CD14-positive monocyte (primary cell): ENCODE data around the gene PDE1C. TPM values are rescaled to one million over a fixed set of nuclear protein-coding genes. Genes with fewer than 3 reads are reported as not detected.

Experiments
- DNase-seq, 3 donors: peaks; one replicate each; pipeline ENCODE4 v3.0.0-alpha.2; 2011 to 2022
- H2AFZ ChIP-seq: 2 replicates; pipeline ENCODE4 v1.6.0; 2012; ENCODE audit warnings: mild to moderate bottlenecking, low read depth, low read length, inconsistent platforms; ENCODE audit not compliant: insufficient read depth, poor library complexity, severe bottlenecking
- H3K27ac ChIP-seq, 2 donors: 1 replicate in 1 of 2; 2 replicates in 1 of 2; pipeline ENCODE4 v1.5.1; 2012 to 2013; ENCODE audit warnings: low read length in 2 of 2, control low read depth in 1 of 2, inconsistent platforms in 1 of 2, low read depth in 1 of 2, mild to moderate bottlenecking in 1 of 2
- H3K27me3 ChIP-seq, 2 donors: one replicate each; pipeline versions ENCODE4 v1.6.0 to v1.6.1; 2011 to 2013; ENCODE audit warnings: low read length in 2 of 2; ENCODE audit not compliant: control insufficient read depth in 2 of 2, insufficient read depth in 2 of 2
- H3K36me3 ChIP-seq, 2 donors: replicated peaks in 1 of 2; 1 replicate in 1 of 2; 2 replicates in 1 of 2; pipeline versions ENCODE4 v1.5.1 to v1.6.1; 2012 to 2013; ENCODE audit warnings: low read length in 2 of 2, control low read depth in 1 of 2, inconsistent platforms in 1 of 2, mild to moderate bottlenecking in 1 of 2; ENCODE audit not compliant: insufficient read depth in 2 of 2, control insufficient read depth in 1 of 2
- H3K4me1 ChIP-seq, 2 donors: 1 replicate in 1 of 2; 2 replicates in 1 of 2; pipeline versions ENCODE4 v1.5.1 to v1.6.1; 2012 to 2013; ENCODE audit warnings: low read length in 2 of 2, control low read depth in 1 of 2, inconsistent platforms in 1 of 2, mild to moderate bottlenecking in 1 of 2, moderate library complexity in 1 of 2; ENCODE audit not compliant: insufficient read depth in 2 of 2, control insufficient read depth in 1 of 2
- H3K4me2 ChIP-seq: replicated peaks from 2 replicates; pipeline ENCODE3; 2012; ENCODE audit warnings: low read length, moderate library complexity, mild to moderate bottlenecking; ENCODE audit not compliant: poor library complexity, severe bottlenecking; ENCODE audit errors: extremely low read depth
- H3K4me3 ChIP-seq, 3 experiments: fragments of 200-600 bp in 1 of 3; sonication (generic) in 1 of 3; replicated peaks in 1 of 3; 1 replicate in 2 of 3; 2 replicates in 1 of 3; pipeline ENCODE4 v1.5.1; 2011 to 2013; ENCODE audit warnings: low read length in 3 of 3, mild to moderate bottlenecking in 3 of 3, control low read depth in 2 of 3, low read depth in 2 of 3, inconsistent platforms in 1 of 3, moderate library complexity in 1 of 3
- H3K79me2 ChIP-seq: 2 replicates; pipeline ENCODE4 v1.6.0; 2012; ENCODE audit warnings: mild to moderate bottlenecking, control low read depth, inconsistent platforms, low read length, moderate library complexity; ENCODE audit not compliant: insufficient read depth
- H3K9ac ChIP-seq: 2 replicates; pipeline ENCODE4 v1.6.0; 2017; ENCODE audit warnings: low read length, mild to moderate bottlenecking; ENCODE audit not compliant: insufficient read depth, poor library complexity, severe bottlenecking
- H3K9me3 ChIP-seq, 2 donors: replicated peaks in 1 of 2; 1 replicate in 1 of 2; 2 replicates in 1 of 2; pipeline versions ENCODE4 v1.5.1 to v1.6.1; 2012 to 2013; ENCODE audit warnings: low read length in 2 of 2, control low read depth in 1 of 2; ENCODE audit not compliant: control insufficient read depth in 1 of 2, insufficient read depth in 1 of 2
- H4K20me1 ChIP-seq: 2 replicates; pipeline ENCODE4 v1.6.0; 2012; ENCODE audit warnings: mild to moderate bottlenecking, low read length, control low read depth, moderate library complexity; ENCODE audit not compliant: insufficient read depth
- H3K27ac Mint-ChIP-seq, 7 donors: one replicate each; pipeline ENCODE4 v1.8.0; 2020; ENCODE audit warnings: mild to moderate bottlenecking in 7 of 7, mixed read lengths in 7 of 7, moderate library complexity in 6 of 7, inconsistent platforms in 2 of 7
- H3K27me3 Mint-ChIP-seq, 3 donors: one replicate each; pipeline ENCODE4 v1.8.0; 2021 to 2022; ENCODE audit warnings: low read depth in 3 of 3, mild to moderate bottlenecking in 3 of 3, mixed read lengths in 3 of 3, moderate library complexity in 3 of 3, inconsistent platforms in 1 of 3
- H3K36me3 Mint-ChIP-seq, 2 donors: one replicate each; pipeline ENCODE4 v1.8.0; 2020; ENCODE audit warnings: mixed read lengths in 2 of 2, inconsistent platforms in 1 of 2, mild to moderate bottlenecking in 1 of 2
- H3K4me1 Mint-ChIP-seq: one replicate; pipeline ENCODE4 v1.8.0; 2020; ENCODE audit warnings: mild to moderate bottlenecking, mixed read lengths
- H3K4me3 Mint-ChIP-seq, 2 donors: one replicate each; pipeline ENCODE4 v1.8.0; 2020; ENCODE audit warnings: mild to moderate bottlenecking in 2 of 2, mixed read lengths in 2 of 2, moderate library complexity in 1 of 2
- H3K9me3 Mint-ChIP-seq, 7 donors: one replicate each; pipeline ENCODE4 v1.8.0; 2020 to 2022; ENCODE audit warnings: mixed read lengths in 7 of 7, mild to moderate bottlenecking in 6 of 7, moderate library complexity in 6 of 7, inconsistent platforms in 2 of 7
- WGBS: methylation state at CpG from one replicate; pipeline ENCODE4 v1.1.5; 2013; ENCODE audit warnings: missing lambda C conversion rate; ENCODE audit not compliant: insufficient coverage; 5-methylcytosine and 5-hydroxymethylcytosine counted together
- intact Hi-C, 2 donors: fragments of 100-400 bp; cut with micrococcal nuclease; formaldehyde crosslinking; loops; one replicate each; pipeline versions ENCODE4 v1.15.0 to v1.15.1; 2023
- polyA plus RNA-seq, 3 donors: library from polyadenylated mRNA; depleted of rRNA in 1 of 3; unstranded in 2 of 3; stranded (reverse) in 1 of 3; fragments of 300-500 nt in 2 of 3; fragments of >200 nt in 1 of 3; fragmentation: Illumina TruSeq in 2 of 3; gene quantifications; 1 replicate in 2 of 3; 2 replicates in 1 of 3; pipeline ENCODE4 v1.2.3, GENCODE V29; 2012 to 2021
- TF ChIP-seq, protein P1 (sequence below): fragments of 200-600 bp; IDR thresholded peaks from one replicate; pipeline ENCODE4 v1.8.0; 2022; ENCODE audit warnings: antibody characterized with exemption, mild to moderate bottlenecking

Gene PDE1C
- polyA plus RNA-seq, 3 donors = not detected

DNA sequence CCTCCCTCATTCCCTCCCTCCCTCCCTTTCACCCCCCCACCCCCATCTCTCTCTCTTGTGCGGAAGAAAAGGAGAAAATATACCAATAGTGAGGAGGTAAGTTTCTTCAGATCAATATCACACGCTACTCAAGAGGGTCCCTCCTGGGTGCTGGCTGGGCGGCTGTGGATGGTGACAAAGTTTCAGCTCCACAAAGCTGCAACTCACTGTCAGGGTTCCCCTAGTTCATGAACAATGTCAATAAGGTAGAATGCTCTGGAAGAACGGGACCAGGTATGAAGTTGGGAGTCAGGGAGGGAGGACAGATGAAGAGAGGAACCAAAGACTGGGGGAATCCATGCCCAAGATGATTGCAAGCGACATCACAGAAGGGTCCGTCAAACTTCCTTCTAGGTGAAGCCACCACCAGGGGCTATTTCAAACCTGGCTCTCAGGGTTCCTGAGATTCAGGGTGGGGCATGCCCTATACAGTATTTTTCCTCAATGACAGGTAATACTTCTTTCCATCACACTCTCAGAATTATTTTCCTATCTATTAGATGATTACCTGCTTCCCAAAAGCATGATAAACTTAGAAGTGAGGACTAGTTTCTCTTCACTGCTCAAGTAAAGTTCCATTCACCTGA lies 1.4 kb upstream of the PDE1C start:
- Mint-ChIP-seq H3K9me3 (peaks cover 0 to 14% (median 0%) of the 10 kb centered on the region in 7 donors), H3K36me3 (no peaks in the 10 kb centered on the region), H3K27me3 (peaks cover 35 to 47% (median 39%) of the 10 kb centered on the region in 3 donors), H3K4me3 (peak overlapping the region in 1 of 2 donors; percentile 67), H3K4me1 (no peaks in the 10 kb centered on the region), H3K27ac (no peak overlapping the region)
- Histone ChIP-seq H3K27me3 (peaks cover 40 to 54% of the 10 kb centered on the region in 2 donors), H3K79me2 (no peaks in the 10 kb centered on the region), H4K20me1 (no peaks in the 10 kb centered on the region), H3K4me2 (no peak overlapping the region), H3K4me3 (no peak overlapping the region), H3K4me1 (no peaks in the 10 kb centered on the region), H3K9me3 (peaks cover 0 to 15% of the 10 kb centered on the region in 2 donors), H3K36me3 (no peaks in the 10 kb centered on the region), H3K27ac (no peak overlapping the region), H3K9ac (no peak overlapping the region), H2AFZ (no peak overlapping the region)
- TF ChIP-seq, protein P1, sequence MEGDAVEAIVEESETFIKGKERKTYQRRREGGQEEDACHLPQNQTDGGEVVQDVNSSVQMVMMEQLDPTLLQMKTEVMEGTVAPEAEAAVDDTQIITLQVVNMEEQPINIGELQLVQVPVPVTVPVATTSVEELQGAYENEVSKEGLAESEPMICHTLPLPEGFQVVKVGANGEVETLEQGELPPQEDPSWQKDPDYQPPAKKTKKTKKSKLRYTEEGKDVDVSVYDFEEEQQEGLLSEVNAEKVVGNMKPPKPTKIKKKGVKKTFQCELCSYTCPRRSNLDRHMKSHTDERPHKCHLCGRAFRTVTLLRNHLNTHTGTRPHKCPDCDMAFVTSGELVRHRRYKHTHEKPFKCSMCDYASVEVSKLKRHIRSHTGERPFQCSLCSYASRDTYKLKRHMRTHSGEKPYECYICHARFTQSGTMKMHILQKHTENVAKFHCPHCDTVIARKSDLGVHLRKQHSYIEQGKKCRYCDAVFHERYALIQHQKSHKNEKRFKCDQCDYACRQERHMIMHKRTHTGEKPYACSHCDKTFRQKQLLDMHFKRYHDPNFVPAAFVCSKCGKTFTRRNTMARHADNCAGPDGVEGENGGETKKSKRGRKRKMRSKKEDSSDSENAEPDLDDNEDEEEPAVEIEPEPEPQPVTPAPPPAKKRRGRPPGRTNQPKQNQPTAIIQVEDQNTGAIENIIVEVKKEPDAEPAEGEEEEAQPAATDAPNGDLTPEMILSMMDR = no peak
- intact Hi-C loops = no loop called here
- no peak for DNase-seq
- 55% methylated on average over 3 of the region's 6 CpGs for WGBS

DNA sequence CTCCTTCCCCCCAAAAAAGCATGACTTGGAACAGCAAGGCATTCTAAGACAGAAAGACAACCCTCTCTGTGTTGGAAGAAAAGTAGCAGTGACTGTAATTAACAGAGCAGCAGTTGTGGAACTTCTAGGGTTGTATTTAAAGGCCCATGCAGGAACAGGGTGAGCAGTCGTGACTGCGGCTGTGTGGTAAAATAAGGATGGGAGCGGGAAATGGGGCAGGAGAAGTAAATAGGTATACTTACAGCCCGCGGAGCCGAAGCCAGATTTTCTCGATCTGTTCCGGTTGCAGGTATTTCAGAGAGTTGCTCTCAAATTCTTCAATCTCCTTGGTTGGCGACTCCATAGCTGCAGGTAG lies 179 bp downstream of the PDE1C start:
- Histone ChIP-seq H3K27ac (no peak overlapping the region), H2AFZ (no peak overlapping the region), H3K4me3 (no peak overlapping the region), H3K4me1 (no peaks in the 10 kb centered on the region), H3K36me3 (no peaks in the 10 kb centered on the region), H4K20me1 (no peaks in the 10 kb centered on the region), H3K9ac (no peak overlapping the region), H3K4me2 (no peak overlapping the region), H3K27me3 (peaks cover 40 to 54% of the 10 kb centered on the region in 2 donors), H3K79me2 (no peaks in the 10 kb centered on the region), H3K9me3 (peaks cover 0 to 15% of the 10 kb centered on the region in 2 donors)
- DNase-seq = no peak
- WGBS = 18% methylated on average over 9 of the region's 9 CpGs
- Mint-ChIP-seq H3K27ac (no peak overlapping the region), H3K4me1 (no peaks in the 10 kb centered on the region), H3K36me3 (no peaks in the 10 kb centered on the region), H3K4me3 (peak overlapping the region in 1 of 2 donors; percentile 81), H3K9me3 (peaks cover 0 to 14% (median 0%) of the 10 kb centered on the region in 7 donors), H3K27me3 (peaks cover 34 to 48% (median 42%) of the 10 kb centered on the region in 3 donors)
- intact Hi-C loops = no loop called here
- TF ChIP-seq, protein P1 = no peak
